ENCODE results near the gene ATP9B. TPM values are rescaled to one million over a fixed set of nuclear protein-coding genes. Genes with fewer than 3 reads are reported as not detected.
A peak's percentile ranks its signal among the peaks of the same experiment; 100 is the strongest.

The ATP9B gene
- total and polyA plus RNA-seq, 2 donors from 2014 or later = 10.0 to 48.2 TPM

DNA sequence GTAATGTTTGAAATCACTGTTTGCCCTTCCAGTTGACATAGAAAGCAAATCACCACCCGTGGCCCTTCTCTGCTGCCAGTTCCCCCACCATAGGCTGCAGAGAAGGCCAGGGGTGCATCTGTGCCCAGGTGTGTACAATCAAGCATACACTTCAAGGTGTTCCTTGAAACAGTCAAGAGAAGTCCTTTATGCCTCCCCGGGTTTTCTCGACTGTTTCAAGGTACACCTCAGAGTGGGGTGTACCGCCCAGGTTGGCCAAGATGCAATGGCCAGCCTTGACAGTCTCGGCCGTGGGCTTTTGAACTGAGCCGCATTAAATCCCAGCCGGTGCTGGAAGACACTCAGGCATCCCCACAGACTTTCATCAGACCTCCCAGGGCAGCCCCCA, 21.0 kb upstream of the ATP9B start:
- Histone ChIP-seq H3K36me3 (ENCODE audit: control insufficient read depth in 2 of 3, insufficient read depth in 3 of 3, low read length in 3 of 3) (no peaks in the 10 kb centered on the region), H3K4me1 (ENCODE audit: control insufficient read depth in 2 of 3, insufficient read depth in 2 of 3, low read depth in 1 of 3, low read length in 3 of 3) (peaks cover 0 to 3% (median 0%) of the 10 kb centered on the region in 3 donors), H3K27ac (ENCODE audit: low read depth in 2 of 2, low read length in 2 of 2) (no peak overlapping the region), H3K4me3 (ENCODE audit: low read length in 3 of 3) (no peak overlapping the region), H3K9me3 (ENCODE audit: control insufficient read depth in 2 of 3, insufficient read depth in 1 of 3, low read length in 3 of 3) (no peaks in the 10 kb centered on the region), H3K27me3 (ENCODE audit: control insufficient read depth, insufficient read depth, low read length) (no peaks in the 10 kb centered on the region), H3K9ac (ENCODE audit: low read length in 3 of 3) (no peak overlapping the region)
- intact Hi-C loops (cut with DNase I) = no loop called here
- FAIRE-seq (no peak), DNase-seq (no peak)
- TF ChIP-seq, protein P1, sequence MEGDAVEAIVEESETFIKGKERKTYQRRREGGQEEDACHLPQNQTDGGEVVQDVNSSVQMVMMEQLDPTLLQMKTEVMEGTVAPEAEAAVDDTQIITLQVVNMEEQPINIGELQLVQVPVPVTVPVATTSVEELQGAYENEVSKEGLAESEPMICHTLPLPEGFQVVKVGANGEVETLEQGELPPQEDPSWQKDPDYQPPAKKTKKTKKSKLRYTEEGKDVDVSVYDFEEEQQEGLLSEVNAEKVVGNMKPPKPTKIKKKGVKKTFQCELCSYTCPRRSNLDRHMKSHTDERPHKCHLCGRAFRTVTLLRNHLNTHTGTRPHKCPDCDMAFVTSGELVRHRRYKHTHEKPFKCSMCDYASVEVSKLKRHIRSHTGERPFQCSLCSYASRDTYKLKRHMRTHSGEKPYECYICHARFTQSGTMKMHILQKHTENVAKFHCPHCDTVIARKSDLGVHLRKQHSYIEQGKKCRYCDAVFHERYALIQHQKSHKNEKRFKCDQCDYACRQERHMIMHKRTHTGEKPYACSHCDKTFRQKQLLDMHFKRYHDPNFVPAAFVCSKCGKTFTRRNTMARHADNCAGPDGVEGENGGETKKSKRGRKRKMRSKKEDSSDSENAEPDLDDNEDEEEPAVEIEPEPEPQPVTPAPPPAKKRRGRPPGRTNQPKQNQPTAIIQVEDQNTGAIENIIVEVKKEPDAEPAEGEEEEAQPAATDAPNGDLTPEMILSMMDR (IDR thresholded peaks at IDR 0.05; ENCODE audit: borderline replicate concordance, extremely low read depth, insufficient read depth) = no peak

GRCh38 chr18:79049506-79049905, 19.7 kb upstream of the ATP9B start:
- no peak for DNase-seq
- Histone ChIP-seq H3K36me3 (ENCODE audit: control insufficient read depth in 2 of 3, insufficient read depth in 3 of 3, low read length in 3 of 3) (no peaks in the 10 kb centered on the region), H3K9ac (ENCODE audit: low read length in 3 of 3) (no peak overlapping the region), H3K4me3 (ENCODE audit: low read length in 3 of 3) (no peak overlapping the region), H3K9me3 (ENCODE audit: control insufficient read depth in 2 of 3, insufficient read depth in 1 of 3, low read length in 3 of 3) (no peaks in the 10 kb centered on the region), H3K4me1 (ENCODE audit: control insufficient read depth in 2 of 3, insufficient read depth in 2 of 3, low read depth in 1 of 3, low read length in 3 of 3) (peaks cover 0 to 3% (median 0%) of the 10 kb centered on the region in 3 donors), H3K27me3 (ENCODE audit: control insufficient read depth, insufficient read depth, low read length) (no peaks in the 10 kb centered on the region), H3K27ac (ENCODE audit: low read depth in 2 of 2, low read length in 2 of 2) (no peak overlapping the region)
- TF ChIP-seq, protein P1 (IDR thresholded peaks at IDR 0.05; ENCODE audit: borderline replicate concordance, extremely low read depth, insufficient read depth) = no peak
- intact Hi-C loops (cut with DNase I) = no loop called here
- no peak for FAIRE-seq

GRCh38 chr18:79050005-79050404, 19.2 kb upstream of the ATP9B start:
- TF ChIP-seq, protein P1 (IDR thresholded peaks at IDR 0.05; ENCODE audit: borderline replicate concordance, extremely low read depth, insufficient read depth) = no peak
- H3K36me3 ChIP-seq (ENCODE audit: control insufficient read depth in 2 of 3, insufficient read depth in 3 of 3, low read length in 3 of 3) = no peaks in the 10 kb centered on the region
- H3K4me3 ChIP-seq (ENCODE audit: low read length in 3 of 3) = no peak overlapping the region
- H3K27me3 ChIP-seq (ENCODE audit: control insufficient read depth, insufficient read depth, low read length) = no peaks in the 10 kb centered on the region
- H3K27ac ChIP-seq (ENCODE audit: low read depth in 2 of 2, low read length in 2 of 2) = no peak overlapping the region
- no peak overlapping the region for H3K9ac ChIP-seq (ENCODE audit: low read length in 3 of 3)
- no peaks in the 10 kb centered on the region for H3K9me3 ChIP-seq (ENCODE audit: control insufficient read depth in 2 of 3, insufficient read depth in 1 of 3, low read length in 3 of 3)
- intact Hi-C loops (cut with DNase I) = no loop called here
- DNase-seq (no peak), FAIRE-seq (no peak)
- H3K4me1 ChIP-seq (ENCODE audit: control insufficient read depth in 2 of 3, insufficient read depth in 2 of 3, low read depth in 1 of 3, low read length in 3 of 3) = peaks cover 0 to 3% (median 0%) of the 10 kb centered on the region in 3 donors

GRCh38 chr18:79056827-79057367, 12.3 kb upstream of the ATP9B start:
- peak in 1 of 5 donors; percentile 70 for DNase-seq
- Histone ChIP-seq H3K27me3 (ENCODE audit: control insufficient read depth, insufficient read depth, low read length) (no peaks in the 10 kb centered on the region), H3K27ac (ENCODE audit: low read depth in 2 of 2, low read length in 2 of 2) (peak overlapping the region in 1 of 2 donors; percentile 77), H3K4me3 (ENCODE audit: low read length in 3 of 3) (no peak overlapping the region), H3K36me3 (ENCODE audit: control insufficient read depth in 2 of 3, insufficient read depth in 3 of 3, low read length in 3 of 3) (no peaks in the 10 kb centered on the region), H3K9me3 (ENCODE audit: control insufficient read depth in 2 of 3, insufficient read depth in 1 of 3, low read length in 3 of 3) (no peaks in the 10 kb centered on the region), H3K9ac (ENCODE audit: low read length in 3 of 3) (no peak overlapping the region), H3K4me1 (ENCODE audit: control insufficient read depth in 2 of 3, insufficient read depth in 2 of 3, low read depth in 1 of 3, low read length in 3 of 3) (peaks cover 0 to 3% (median 0%) of the 10 kb centered on the region in 3 donors)
- intact Hi-C loops (cut with DNase I) = no loop called here
- FAIRE-seq = no peak
- TF ChIP-seq, protein P1 (IDR thresholded peaks at IDR 0.05; ENCODE audit: borderline replicate concordance, extremely low read depth, insufficient read depth) = no peak
